HCT116 (cell line): Measurements from ENCODE around the gene CFAP58. TPM values are rescaled to one million over a fixed set of nuclear protein-coding genes. Genes with fewer than 3 reads are reported as not detected.
A peak's percentile ranks its signal among the peaks of the same experiment; 100 is the strongest.

Experiments used
- ATAC-seq: fragments of 200-7000 bp; cut with Tn5 transposase; 2 replicates; pipeline ENCODE4 v1.9.1; 2020; ENCODE audit warnings: mild to moderate bottlenecking, moderate library complexity
- Bru-seq: library from RNA; stranded (reverse); fragments of 400-500 nt; gene quantifications from one replicate; lab custom pipeline; 2021; lab: Mats Ljungman, UMichigan
- BruChase-seq, 2 experiments: library from RNA; stranded (reverse); fragments of 400-500 nt; gene quantifications; one replicate each; lab custom pipeline; 2021; lab: Mats Ljungman, UMichigan
- BruUV-seq: library from RNA; stranded (reverse); fragments of 400-500 nt; replicated peaks from 2 replicates; lab custom pipeline; 2021; lab: Mats Ljungman, UMichigan
- CTCF ChIA-PET: fragments of 300-600 bp; sonication (Branson Sonifier 250); formaldehyde crosslinking; loops from one replicate; lab custom pipeline; 2021; ENCODE audit warnings: antibody characterized with exemption; lab: Charles Lee
- POLR2A ChIA-PET: fragments of 300-600, 350-600 bp; sonication (Branson Sonifier 250); formaldehyde crosslinking; loops from one replicate; lab custom pipeline; 2021; ENCODE audit warnings: antibody characterized with exemption; lab: Charles Lee
- RAD21 ChIA-PET, 2 experiments: fragments of 300-600 bp; sonication (Branson Sonifier 250); formaldehyde crosslinking; loops; one replicate each; lab custom pipeline; 2023; ENCODE audit warnings: low total read pairs in 2 of 2; ENCODE audit not compliant: uncharacterized antibody in 2 of 2, unreplicated experiment in 2 of 2, low non-redundant PET in 1 of 2; lab: Charles Lee
- DNase-seq: peaks from one replicate; pipeline ENCODE4 v3.0.0-alpha.2; 2010; ENCODE audit warnings: low read depth, low spot score
- H2AFZ ChIP-seq: fragments of 200-600 bp; shearing (Covaris generic), sonication (generic); 2 replicates; pipeline ENCODE4 v1.6.1; 2017; ENCODE audit warnings: low read depth, mixed run types, mixed read lengths, antibody characterized with exemption, low read length; ENCODE audit not compliant: poor library complexity, severe bottlenecking
- H3K27ac ChIP-seq: 2 replicates; pipeline ENCODE4 v1.5.1; 2012; ENCODE audit warnings: low read depth, low read length
- H3K27me3 ChIP-seq: fragments of 200-600 bp; sonication (generic); 2 replicates; pipeline ENCODE4 v1.6.1; 2016; ENCODE audit warnings: mixed run types, low read length, mixed read lengths; ENCODE audit not compliant: insufficient read depth
- H3K36me3 ChIP-seq, 2 experiments: fragments of 200-500 bp in 1 of 2; fragments of 200-600 bp in 1 of 2; sonication (Bioruptor generic) in 1 of 2; sonication (generic) in 1 of 2; 2 replicates each; pipeline versions ENCODE4 v1.5.1 to v1.6.1; 2014 to 2016; ENCODE audit warnings: low read length in 2 of 2, inconsistent platforms in 1 of 2, mixed read lengths in 1 of 2, mixed run types in 1 of 2; ENCODE audit not compliant: insufficient read depth in 2 of 2, control insufficient read depth in 1 of 2
- H3K4me1 ChIP-seq, 2 experiments: fragments of 200-600 bp in 1 of 2; sonication (generic) in 1 of 2; 2 replicates each; pipeline versions ENCODE4 v1.5.1 to v1.6.1; 2012 to 2017; ENCODE audit warnings: low read length in 2 of 2, inconsistent platforms in 1 of 2, mild to moderate bottlenecking in 1 of 2, mixed read lengths in 1 of 2, mixed run types in 1 of 2, moderate library complexity in 1 of 2; ENCODE audit not compliant: insufficient read depth in 2 of 2, control insufficient read depth in 1 of 2
- H3K4me2 ChIP-seq: fragments of 200-600 bp; sonication (generic); 2 replicates; pipeline ENCODE4 v1.6.1; 2017; ENCODE audit warnings: mixed run types, low read length, mixed read lengths
- H3K4me3 ChIP-seq, 2 experiments: fragments of 200-600 bp in 1 of 2; sonication (generic) in 1 of 2; replicated peaks in 1 of 2; 2 replicates each; pipeline ENCODE4 v1.5.1; 2011 to 2016; ENCODE audit warnings: low read length in 2 of 2, control low read depth in 1 of 2, low read depth in 1 of 2, mild to moderate bottlenecking in 1 of 2, mixed read lengths in 1 of 2, mixed run types in 1 of 2
- H3K79me2 ChIP-seq: fragments of 200-600 bp; sonication (generic); 2 replicates; pipeline ENCODE4 v1.6.1; 2017; ENCODE audit warnings: mild to moderate bottlenecking, mixed run types, low read length, moderate library complexity, mixed read lengths; ENCODE audit not compliant: insufficient read depth
- H3K9ac ChIP-seq: fragments of 200-600 bp; sonication (generic); 2 replicates; pipeline ENCODE4 v1.6.1; 2016; ENCODE audit warnings: low read length, mixed read lengths
- H3K9me2 ChIP-seq: fragments of 200-600 bp; sonication (generic), shearing (Covaris generic); 2 replicates; pipeline ENCODE4 v1.6.1; 2017; ENCODE audit warnings: mixed run types, mild to moderate bottlenecking, moderate library complexity; ENCODE audit not compliant: insufficient read depth
- H3K9me3 ChIP-seq, 2 experiments: fragments of 200-500 bp in 1 of 2; fragments of 200-600 bp in 1 of 2; sonication (Bioruptor generic) in 1 of 2; sonication (generic) in 1 of 2; 2 replicates each; pipeline ENCODE4 v1.6.1; 2014 to 2017; ENCODE audit warnings: low read length in 2 of 2, mixed read lengths in 2 of 2, inconsistent platforms in 1 of 2, low read depth in 1 of 2, mild to moderate bottlenecking in 1 of 2, mixed run types in 1 of 2, moderate library complexity in 1 of 2; ENCODE audit not compliant: control insufficient read depth in 1 of 2, insufficient read depth in 1 of 2
- H4K20me1 ChIP-seq: fragments of 200-600 bp; sonication (generic), shearing (Covaris generic); 2 replicates; pipeline ENCODE4 v1.6.1; 2017; ENCODE audit warnings: mixed run types, mild to moderate bottlenecking, moderate library complexity; ENCODE audit not compliant: insufficient read depth
- CEBPB ChIP-seq: IDR thresholded peaks from 2 replicates; pipeline ENCODE4 v1.6.1; 2012; ENCODE audit warnings: low read depth
- FOSL1 ChIP-seq: IDR thresholded peaks from 2 replicates; pipeline ENCODE4 v1.6.1; 2012; ENCODE audit warnings: low read depth
- JUND ChIP-seq: IDR thresholded peaks from 2 replicates; pipeline ENCODE4 v1.6.1; 2012
- SP1 ChIP-seq: IDR thresholded peaks from 2 replicates; pipeline ENCODE4 v1.6.1; 2012; ENCODE audit warnings: low read depth
- TCF7L2 ChIP-seq: IDR thresholded peaks from 2 replicates; pipeline ENCODE4 v1.7.0; 2011; ENCODE audit warnings: borderline replicate concordance, inconsistent platforms; ENCODE audit not compliant: insufficient read depth, insufficient read length; ENCODE audit errors: extremely low read depth
- YY1 ChIP-seq: IDR thresholded peaks from 2 replicates; pipeline ENCODE4 v1.6.1; 2011; ENCODE audit warnings: low read length, low read depth, moderate library complexity, mild to moderate bottlenecking; ENCODE audit not compliant: insufficient replicate concordance; ENCODE audit errors: extremely low read depth
- ZFX ChIP-seq: fragments of 450-650 bp; IDR thresholded peaks from 2 replicates; pipeline ENCODE4 v1.6.1; 2017
- intact Hi-C: fragments of 100-400 bp; cut with micrococcal nuclease; formaldehyde crosslinking; loops from 2 replicates; pipeline ENCODE4 v1.10.0; 2022
- long read RNA-seq: library from polyadenylated mRNA; unstranded; transcript quantifications from one replicate; pipeline ENCODE4 v2.0.0, GENCODE V29; 2021; ENCODE audit not compliant: unreplicated experiment
- polyA plus RNA-seq: library from polyadenylated mRNA; unstranded; fragments of >200 nt; gene quantifications from 2 replicates; pipeline ENCODE4 v1.2.1, GENCODE V29; 2012; ENCODE audit warnings: missing spikeins
- total RNA-seq: library from RNA; stranded (reverse); gene quantifications from one replicate; pipeline ENCODE4 v1.2.1, GENCODE V29; 2021; ENCODE audit not compliant: unreplicated experiment
- TF ChIP-seq, protein P1 (sequence below), 3 experiments: fragments of 200-600 bp in 1 of 3; sonication (generic) in 1 of 3; IDR thresholded peaks in 2 of 3; conservative IDR thresholded peaks in 1 of 3; 2 replicates each; pipeline ENCODE4 v1.5.1; 2012 to 2017; ENCODE audit warnings: low read depth in 2 of 3, low read length in 2 of 3, antibody characterized with exemption in 1 of 3, borderline replicate concordance in 1 of 3, control low read depth in 1 of 3, mild to moderate bottlenecking in 1 of 3, mixed read lengths in 1 of 3, mixed run types in 1 of 3, moderate library complexity in 1 of 3; ENCODE audit not compliant: insufficient read depth in 1 of 3
- TF ChIP-seq, protein P2 (sequence below): IDR thresholded peaks from 2 replicates; pipeline ENCODE4 v1.6.1; 2011; ENCODE audit warnings: mild to moderate bottlenecking, low read length, moderate library complexity; ENCODE audit not compliant: insufficient replicate concordance; ENCODE audit errors: extremely low read depth
- TF ChIP-seq, protein P3 (sequence below): IDR thresholded peaks from 2 replicates; pipeline ENCODE4 v1.6.1; 2012; ENCODE audit warnings: low read depth
- TF ChIP-seq, protein P4 (sequence below): IDR thresholded peaks from 2 replicates; pipeline ENCODE4 v1.6.1; 2012

The CFAP58 gene, protein sequence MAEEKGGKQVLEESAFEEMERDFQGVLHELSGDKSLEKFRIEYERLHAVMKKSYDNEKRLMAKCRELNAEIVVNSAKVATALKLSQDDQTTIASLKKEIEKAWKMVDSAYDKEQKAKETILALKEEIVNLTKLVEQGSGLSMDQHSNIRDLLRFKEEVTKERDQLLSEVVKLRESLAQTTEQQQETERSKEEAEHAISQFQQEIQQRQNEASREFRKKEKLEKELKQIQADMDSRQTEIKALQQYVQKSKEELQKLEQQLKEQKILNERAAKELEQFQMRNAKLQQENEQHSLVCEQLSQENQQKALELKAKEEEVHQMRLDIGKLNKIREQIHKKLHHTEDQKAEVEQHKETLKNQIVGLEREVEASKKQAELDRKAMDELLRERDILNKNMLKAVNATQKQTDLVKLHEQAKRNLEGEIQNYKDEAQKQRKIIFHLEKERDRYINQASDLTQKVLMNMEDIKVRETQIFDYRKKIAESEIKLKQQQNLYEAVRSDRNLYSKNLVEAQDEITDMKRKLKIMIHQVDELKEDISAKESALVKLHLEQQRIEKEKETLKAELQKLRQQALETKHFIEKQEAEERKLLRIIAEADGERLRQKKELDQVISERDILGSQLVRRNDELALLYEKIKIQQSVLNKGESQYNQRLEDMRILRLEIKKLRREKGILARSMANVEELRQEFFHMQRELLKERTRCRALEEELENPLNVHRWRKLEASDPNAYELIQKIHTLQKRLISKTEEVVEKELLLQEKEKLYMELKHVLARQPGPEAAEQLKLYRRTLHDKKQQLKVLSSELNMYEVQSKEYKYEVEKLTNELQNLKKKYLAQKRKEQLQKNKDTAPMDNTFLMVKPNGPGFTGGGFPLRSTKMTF
- 0.91 TPM for total RNA-seq
- 0.42 and 0.92 TPM in 2 replicates for polyA plus RNA-seq
- Bru-seq, nascent RNA: percentile 26 among the genes with signal in this experiment
- percentile 31 among the genes with signal in this experiment for BruChase-seq, experiment 1, labeled RNA remaining after a 6-hour chase
- BruChase-seq, experiment 2, labeled RNA remaining after a 2-hour chase: percentile 28 among the genes with signal in this experiment
- long read RNA-seq: 0 reads

DNA sequence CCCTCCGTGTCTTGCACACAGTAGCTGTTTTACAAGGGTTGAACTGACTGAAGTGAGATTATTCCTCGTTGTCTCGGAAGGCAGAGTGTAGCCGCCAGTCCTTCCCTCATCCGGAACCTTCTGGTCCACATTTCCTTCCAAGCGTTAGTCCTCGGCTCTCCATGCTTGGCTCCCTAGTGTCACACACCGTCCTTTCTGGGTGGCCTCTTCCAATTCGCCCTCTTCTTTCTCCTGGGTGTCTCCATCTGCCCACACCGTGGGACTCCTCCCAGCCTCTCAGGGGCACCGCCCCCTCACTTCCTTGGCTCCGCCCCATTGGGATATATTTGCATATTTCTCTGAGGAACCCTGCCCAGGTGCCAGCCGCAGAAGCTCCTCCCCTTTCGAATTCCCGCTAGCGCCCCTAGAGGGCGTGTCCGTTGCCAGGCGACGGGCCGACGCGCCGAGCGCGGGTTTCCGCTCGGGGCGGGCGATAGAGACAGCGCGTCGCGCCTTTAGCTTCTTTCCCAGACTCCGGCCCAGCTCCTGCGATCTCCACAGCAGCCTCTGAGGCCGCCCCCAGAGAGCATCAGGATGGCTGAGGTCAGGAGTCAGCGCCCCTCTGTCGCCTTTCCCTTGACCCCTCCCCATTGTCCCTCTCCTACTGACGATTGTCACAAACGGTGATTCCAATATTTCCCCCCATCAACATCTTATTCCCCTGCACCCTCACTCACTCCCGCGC lies at the start of gene CFAP58:
Gene CFAP58 (plus strand): TSS at position 509 of the 724 bp plus-strand sequence. CDS start 65 bp downstream, at position 574.
- ChIA-PET POLR2A (interaction anchor here (1.3 to 1.6 kb wide), 4 partner anchors 15 to 233 kb away, joined by 6 to 8 read pairs (median 6); partner anchors contain the start of genes GSTO2 and ITPRIP), CTCF (interaction anchor here (0.7 to 6.5 kb wide), 23 partner anchors 14 to 445 kb away, joined by 3 to 106 read pairs (median 4); partner anchors contain the start of genes GSTO1, GSTO2 and ITPRIP), RAD21 (interaction anchor here in 1 of 2 experiments (1.1 kb wide), 1 partner anchor 47 kb away, joined by 4 read pairs; no protein-coding TSS in a partner anchor)
- H3K4me3 ChIP-seq: peak within 1 kb of the TSS; percentile 20 to 38
- ATAC-seq (peak; percentile 97), DNase-seq (peak; percentile 89)
- peak within 1 kb of the TSS; percentile 71 for H3K4me2 ChIP-seq
- H3K9ac ChIP-seq: no peak within 1 kb of the TSS
- H3K4me1 ChIP-seq: peaks cover 7 to 33% of the 10 kb centered on the region in 2 experiments; a peak in 3 of 4 replicates
- no peaks in the 10 kb centered on the region for H3K9me3 ChIP-seq
- no peak within 1 kb of the TSS for H3K27ac ChIP-seq
- no peaks in the 10 kb centered on the region; the same call in 1 of the 2 replicates for H3K27me3 ChIP-seq
- no peaks in the 10 kb centered on the region for H4K20me1 ChIP-seq
- no peaks in the 10 kb centered on the region for H3K79me2 ChIP-seq
- no peaks in the 10 kb centered on the region for H3K9me2 ChIP-seq
- peak within 1 kb of the TSS; percentile 86 for H2AFZ ChIP-seq
- intact Hi-C loops: loop anchor here (2.0 to 5.0 kb wide), 3 partner anchors 15 to 466 kb away; partner anchors contain the start of genes ITPRIP and SFR1
- no peaks in the 10 kb centered on the region for H3K36me3 ChIP-seq
- no TSS peak for BruUV-seq
- TF ChIP-seq SP1 (no peak), CEBPB (no peak), YY1 (peak; percentile 38), TCF7L2 (no peak), FOSL1 (no peak), ZFX (no peak), JUND (no peak)
- TF ChIP-seq, protein P1, sequence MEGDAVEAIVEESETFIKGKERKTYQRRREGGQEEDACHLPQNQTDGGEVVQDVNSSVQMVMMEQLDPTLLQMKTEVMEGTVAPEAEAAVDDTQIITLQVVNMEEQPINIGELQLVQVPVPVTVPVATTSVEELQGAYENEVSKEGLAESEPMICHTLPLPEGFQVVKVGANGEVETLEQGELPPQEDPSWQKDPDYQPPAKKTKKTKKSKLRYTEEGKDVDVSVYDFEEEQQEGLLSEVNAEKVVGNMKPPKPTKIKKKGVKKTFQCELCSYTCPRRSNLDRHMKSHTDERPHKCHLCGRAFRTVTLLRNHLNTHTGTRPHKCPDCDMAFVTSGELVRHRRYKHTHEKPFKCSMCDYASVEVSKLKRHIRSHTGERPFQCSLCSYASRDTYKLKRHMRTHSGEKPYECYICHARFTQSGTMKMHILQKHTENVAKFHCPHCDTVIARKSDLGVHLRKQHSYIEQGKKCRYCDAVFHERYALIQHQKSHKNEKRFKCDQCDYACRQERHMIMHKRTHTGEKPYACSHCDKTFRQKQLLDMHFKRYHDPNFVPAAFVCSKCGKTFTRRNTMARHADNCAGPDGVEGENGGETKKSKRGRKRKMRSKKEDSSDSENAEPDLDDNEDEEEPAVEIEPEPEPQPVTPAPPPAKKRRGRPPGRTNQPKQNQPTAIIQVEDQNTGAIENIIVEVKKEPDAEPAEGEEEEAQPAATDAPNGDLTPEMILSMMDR (IDR thresholded peaks at IDR 0.05 in 2 of 3, conservative IDR thresholded peaks at IDR 0.05 in 1 of 3; ENCODE audit: borderline replicate concordance in 1 of 3, insufficient read depth in 1 of 3, low read depth in 2 of 3, low read length in 2 of 3): peak; percentile 41 to 83 (median 75); a peak in 4 of 6 replicates
- TF ChIP-seq, protein P2, sequence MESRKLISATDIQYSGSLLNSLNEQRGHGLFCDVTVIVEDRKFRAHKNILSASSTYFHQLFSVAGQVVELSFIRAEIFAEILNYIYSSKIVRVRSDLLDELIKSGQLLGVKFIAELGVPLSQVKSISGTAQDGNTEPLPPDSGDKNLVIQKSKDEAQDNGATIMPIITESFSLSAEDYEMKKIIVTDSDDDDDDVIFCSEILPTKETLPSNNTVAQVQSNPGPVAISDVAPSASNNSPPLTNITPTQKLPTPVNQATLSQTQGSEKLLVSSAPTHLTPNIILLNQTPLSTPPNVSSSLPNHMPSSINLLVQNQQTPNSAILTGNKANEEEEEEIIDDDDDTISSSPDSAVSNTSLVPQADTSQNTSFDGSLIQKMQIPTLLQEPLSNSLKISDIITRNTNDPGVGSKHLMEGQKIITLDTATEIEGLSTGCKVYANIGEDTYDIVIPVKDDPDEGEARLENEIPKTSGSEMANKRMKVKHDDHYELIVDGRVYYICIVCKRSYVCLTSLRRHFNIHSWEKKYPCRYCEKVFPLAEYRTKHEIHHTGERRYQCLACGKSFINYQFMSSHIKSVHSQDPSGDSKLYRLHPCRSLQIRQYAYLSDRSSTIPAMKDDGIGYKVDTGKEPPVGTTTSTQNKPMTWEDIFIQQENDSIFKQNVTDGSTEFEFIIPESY: no peak
- TF ChIP-seq, protein P3, sequence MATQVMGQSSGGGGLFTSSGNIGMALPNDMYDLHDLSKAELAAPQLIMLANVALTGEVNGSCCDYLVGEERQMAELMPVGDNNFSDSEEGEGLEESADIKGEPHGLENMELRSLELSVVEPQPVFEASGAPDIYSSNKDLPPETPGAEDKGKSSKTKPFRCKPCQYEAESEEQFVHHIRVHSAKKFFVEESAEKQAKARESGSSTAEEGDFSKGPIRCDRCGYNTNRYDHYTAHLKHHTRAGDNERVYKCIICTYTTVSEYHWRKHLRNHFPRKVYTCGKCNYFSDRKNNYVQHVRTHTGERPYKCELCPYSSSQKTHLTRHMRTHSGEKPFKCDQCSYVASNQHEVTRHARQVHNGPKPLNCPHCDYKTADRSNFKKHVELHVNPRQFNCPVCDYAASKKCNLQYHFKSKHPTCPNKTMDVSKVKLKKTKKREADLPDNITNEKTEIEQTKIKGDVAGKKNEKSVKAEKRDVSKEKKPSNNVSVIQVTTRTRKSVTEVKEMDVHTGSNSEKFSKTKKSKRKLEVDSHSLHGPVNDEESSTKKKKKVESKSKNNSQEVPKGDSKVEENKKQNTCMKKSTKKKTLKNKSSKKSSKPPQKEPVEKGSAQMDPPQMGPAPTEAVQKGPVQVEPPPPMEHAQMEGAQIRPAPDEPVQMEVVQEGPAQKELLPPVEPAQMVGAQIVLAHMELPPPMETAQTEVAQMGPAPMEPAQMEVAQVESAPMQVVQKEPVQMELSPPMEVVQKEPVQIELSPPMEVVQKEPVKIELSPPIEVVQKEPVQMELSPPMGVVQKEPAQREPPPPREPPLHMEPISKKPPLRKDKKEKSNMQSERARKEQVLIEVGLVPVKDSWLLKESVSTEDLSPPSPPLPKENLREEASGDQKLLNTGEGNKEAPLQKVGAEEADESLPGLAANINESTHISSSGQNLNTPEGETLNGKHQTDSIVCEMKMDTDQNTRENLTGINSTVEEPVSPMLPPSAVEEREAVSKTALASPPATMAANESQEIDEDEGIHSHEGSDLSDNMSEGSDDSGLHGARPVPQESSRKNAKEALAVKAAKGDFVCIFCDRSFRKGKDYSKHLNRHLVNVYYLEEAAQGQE: no peak
- TF ChIP-seq, protein P4, sequence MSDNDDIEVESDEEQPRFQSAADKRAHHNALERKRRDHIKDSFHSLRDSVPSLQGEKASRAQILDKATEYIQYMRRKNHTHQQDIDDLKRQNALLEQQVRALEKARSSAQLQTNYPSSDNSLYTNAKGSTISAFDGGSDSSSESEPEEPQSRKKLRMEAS: peak; percentile 83
